HG03378 (cell line): ENCODE data around the gene BPGM.
"Not testable (repeated sequence)": the region's sequence is repeated elsewhere in the genome, so short reads cannot be mapped to it uniquely, and the experiment has no call there.

Experiments
- ATAC-seq: cut with Tn5 transposase; IDR thresholded peaks from one replicate; pipeline ENCODE4 v1.9.1; 2021; ENCODE audit warnings: mild to moderate bottlenecking, moderate library complexity; ENCODE audit not compliant: unreplicated experiment

The BPGM gene

GRCh38 chr7:134662166-134662870 lies 15.7 kb downstream of the BPGM start:
- ATAC-seq = no peak

- ATAC-seq = no peak
These were observed 16.2 kb downstream of the BPGM start for GRCh38 chr7:134662871-134663205.

GRCh38 chr7:134665045-134665444 lies 18.4 kb downstream of the BPGM start:
- not testable (repeated sequence) for ATAC-seq

- ATAC-seq = no peak
These were observed 21.2 kb downstream of the BPGM start for GRCh38 chr7:134667899-134668298.

GRCh38 chr7:134669388-134669787 lies 22.7 kb downstream of the BPGM start:
- ATAC-seq = no peak

GRCh38 chr7:134669845-134670373 lies 23.3 kb downstream of the BPGM start:
- peak; percentile 64 for ATAC-seq

GRCh38 chr7:134671609-134672008 lies 25.0 kb downstream of the BPGM start:
- no peak for ATAC-seq

GRCh38 chr7:134674424-134674823 lies 27.8 kb downstream of the BPGM start:
- no peak for ATAC-seq

GRCh38 chr7:134676743-134677142 lies 30.1 kb downstream of the BPGM start:
- ATAC-seq = no peak

GRCh38 chr7:134678115-134678514 lies 31.5 kb downstream of the BPGM start:
- no peak for ATAC-seq

GRCh38 chr7:134679006-134679405 lies 32.4 kb downstream of the BPGM start:
- no peak for ATAC-seq

- ATAC-seq = no peak
These were observed 37.5 kb downstream of the BPGM start for GRCh38 chr7:134684165-134684564.

- no peak for ATAC-seq
These were observed 38.6 kb downstream of the BPGM start for GRCh38 chr7:134685250-134685649.

GRCh38 chr7:134686786-134687185 lies 40.1 kb downstream of the BPGM start:
- no peak for ATAC-seq

GRCh38 chr7:134689550-134689949 lies 42.9 kb downstream of the BPGM start:
- ATAC-seq = not testable (repeated sequence)

GRCh38 chr7:134690016-134690415 lies 43.4 kb downstream of the BPGM start:
- ATAC-seq = no peak

GRCh38 chr7:134690614-134691504 lies 44.2 kb downstream of the BPGM start:
- ATAC-seq = no peak

GRCh38 chr7:134691546-134692343 lies 45.1 kb downstream of the BPGM start:
- ATAC-seq = no peak

GRCh38 chr7:134692344-134692705 lies 45.7 kb downstream of the BPGM start:
- ATAC-seq = no peak

GRCh38 chr7:134693256-134693655 lies 46.6 kb downstream of the BPGM start:
- no peak for ATAC-seq

- ATAC-seq = no peak
These were observed 47.6 kb downstream of the BPGM start for GRCh38 chr7:134694299-134694698.
